Spleen (tissue), 3 donors: ENCODE data around the gene NF2.

Source experiments
- POLR2A ChIP-seq, 3 donors: fragments of 450-650 bp; IDR thresholded peaks; one replicate each; pipeline ENCODE4 v1.5.1; 2017; ENCODE audit warnings: antibody characterized with exemption in 3 of 3, mild to moderate bottlenecking in 1 of 3
- POLR2AphosphoS5 ChIP-seq, 3 donors: sonication (generic); formaldehyde crosslinking; IDR thresholded peaks; one replicate each; pipeline ENCODE4 v1.5.1; 2017; ENCODE audit warnings: antibody characterized with exemption in 3 of 3

GRCh38 chr22:29636751-29637150, 33.3 kb downstream of the NF2 start:
- TF ChIP-seq POLR2A (IDR thresholded peaks at IDR 0.05) (no peak), POLR2AphosphoS5 (IDR thresholded peaks at IDR 0.05) (no peak)
